Peyer's patch (tissue), 4 donors: ENCODE data around the gene PELI3. TPM values are rescaled to one million over a fixed set of nuclear protein-coding genes. Genes with fewer than 3 reads are reported as not detected.
"Not testable (repeated sequence)": the region's sequence is repeated elsewhere in the genome, so short reads cannot be mapped to it uniquely, and the experiment has no call there.

Experiments
- DNase-seq, 3 donors: peaks; one replicate each; pipeline ENCODE4 v3.0.0-alpha.2; 2017 to 2019
- H3K27ac ChIP-seq, 4 donors: fragments of 200-600 bp; sonication (generic); one replicate each; pipeline ENCODE4 v1.5.1; 2016 to 2019
- H3K27me3 ChIP-seq, 2 donors: fragments of 200-600 bp; sonication (generic); one replicate each; pipeline ENCODE4 v1.5.1; 2019
- H3K36me3 ChIP-seq, 3 donors: fragments of 200-600 bp; sonication (generic); one replicate each; pipeline ENCODE4 v1.5.1; 2016 to 2019
- H3K4me1 ChIP-seq, 4 donors: fragments of 200-600 bp; sonication (generic); one replicate each; pipeline ENCODE4 v1.5.1; 2016 to 2019
- H3K4me3 ChIP-seq, 4 donors: fragments of 200-600 bp; sonication (generic); 1 replicate in 3 of 4; 2 replicates in 1 of 4; pipeline ENCODE4 v1.5.1; 2016 to 2019; ENCODE audit warnings: mild to moderate bottlenecking in 1 of 4
- H3K9me3 ChIP-seq, 4 donors: fragments of 200-600 bp; sonication (generic); one replicate each; pipeline ENCODE4 v1.5.1; 2016 to 2019; ENCODE audit warnings: mild to moderate bottlenecking in 1 of 4
- CTCF ChIP-seq, 6 experiments: fragments of 450-650 bp in 4 of 6; fragments of 200-600 bp in 2 of 6; sonication (generic) in 1 of 6; IDR thresholded peaks; one replicate each; pipeline ENCODE4 v1.5.1; 2017 to 2019; ENCODE audit warnings: antibody characterized with exemption in 6 of 6, mild to moderate bottlenecking in 3 of 6, moderate library complexity in 1 of 6
- POLR2A ChIP-seq, 2 donors: fragments of 450-650 bp; IDR thresholded peaks; one replicate each; pipeline ENCODE4 v1.5.1; 2017; ENCODE audit warnings: antibody characterized with exemption in 2 of 2, mild to moderate bottlenecking in 2 of 2, moderate library complexity in 2 of 2
- total RNA-seq, 4 donors: library from RNA; depleted of rRNA; stranded (reverse); fragments of >200 nt; gene quantifications; one replicate each; pipeline ENCODE4 v1.1.0, GENCODE V29; 2016

The PELI3 gene
- total RNA-seq, 4 donors from 2014 or later = 5.6 to 11.6 (median 10.0) TPM

GRCh38 chr11:66432597-66432996 lies 34.1 kb upstream of the PELI3 start:
- H3K9me3 ChIP-seq = no peaks in the 10 kb centered on the region
- H3K36me3 ChIP-seq = peaks cover 0 to 26% (median 0%) of the 10 kb centered on the region in 3 donors
- no peak overlapping the region for H3K4me3 ChIP-seq
- no peak for TF ChIP-seq CTCF (IDR thresholded peaks at IDR 0.05)
- no peak for TF ChIP-seq POLR2A (IDR thresholded peaks at IDR 0.05)
- no peak for DNase-seq
- H3K27ac ChIP-seq = no peak overlapping the region
- H3K27me3 ChIP-seq = no peaks in the 10 kb centered on the region
- peaks cover 0 to 5% (median 0%) of the 10 kb centered on the region in 4 donors for H3K4me1 ChIP-seq

- peak overlapping the region; percentile 81 to 88 (median 85) for H3K27ac ChIP-seq
- no peak for DNase-seq
- H3K36me3 ChIP-seq = peaks cover 0 to 20% (median 0%) of the 10 kb centered on the region in 3 donors
- peaks cover 0 to 12% (median 0%) of the 10 kb centered on the region in 4 donors for H3K4me1 ChIP-seq
- peak overlapping the region; percentile 70 to 99 (median 72) for H3K4me3 ChIP-seq
- TF ChIP-seq CTCF (IDR thresholded peaks at IDR 0.05) = no peak
- no peak for TF ChIP-seq POLR2A (IDR thresholded peaks at IDR 0.05)
- no peaks in the 10 kb centered on the region for H3K27me3 ChIP-seq
- H3K9me3 ChIP-seq = peaks cover 0 to under 1% (median 0%) of the 10 kb centered on the region in 4 donors
These were observed 28.7 kb upstream of the PELI3 start for GRCh38 chr11:66437979-66438503.

GRCh38 chr11:66438504-66439466 lies 27.9 kb upstream of the PELI3 start, which contains the start of gene MRPL11:
TSS of gene MRPL11 (minus strand) at chr11:66438848. CDS start at chr11:66438754, 94 bp downstream.
- Histone ChIP-seq H3K27me3 (no peaks in the 10 kb centered on the region), H3K9me3 (peaks cover 0 to 6% (median 2%) of the 10 kb centered on the region in 4 donors), H3K36me3 (peaks cover 0 to 19% (median 0%) of the 10 kb centered on the region in 3 donors), H3K27ac (peak within 1 kb of the TSS; percentile 81 to 88 (median 85)), H3K4me1 (peaks cover 0 to 12% (median 0%) of the 10 kb centered on the region in 4 donors), H3K4me3 (peak within 1 kb of the TSS; percentile 70 to 99 (median 72))
- peak; percentile 91 to 96 (median 93) for DNase-seq
- peak; percentile 36 to 67 (median 58) for TF ChIP-seq CTCF (IDR thresholded peaks at IDR 0.05)
- TF ChIP-seq POLR2A (IDR thresholded peaks at IDR 0.05) = no peak

DNA sequence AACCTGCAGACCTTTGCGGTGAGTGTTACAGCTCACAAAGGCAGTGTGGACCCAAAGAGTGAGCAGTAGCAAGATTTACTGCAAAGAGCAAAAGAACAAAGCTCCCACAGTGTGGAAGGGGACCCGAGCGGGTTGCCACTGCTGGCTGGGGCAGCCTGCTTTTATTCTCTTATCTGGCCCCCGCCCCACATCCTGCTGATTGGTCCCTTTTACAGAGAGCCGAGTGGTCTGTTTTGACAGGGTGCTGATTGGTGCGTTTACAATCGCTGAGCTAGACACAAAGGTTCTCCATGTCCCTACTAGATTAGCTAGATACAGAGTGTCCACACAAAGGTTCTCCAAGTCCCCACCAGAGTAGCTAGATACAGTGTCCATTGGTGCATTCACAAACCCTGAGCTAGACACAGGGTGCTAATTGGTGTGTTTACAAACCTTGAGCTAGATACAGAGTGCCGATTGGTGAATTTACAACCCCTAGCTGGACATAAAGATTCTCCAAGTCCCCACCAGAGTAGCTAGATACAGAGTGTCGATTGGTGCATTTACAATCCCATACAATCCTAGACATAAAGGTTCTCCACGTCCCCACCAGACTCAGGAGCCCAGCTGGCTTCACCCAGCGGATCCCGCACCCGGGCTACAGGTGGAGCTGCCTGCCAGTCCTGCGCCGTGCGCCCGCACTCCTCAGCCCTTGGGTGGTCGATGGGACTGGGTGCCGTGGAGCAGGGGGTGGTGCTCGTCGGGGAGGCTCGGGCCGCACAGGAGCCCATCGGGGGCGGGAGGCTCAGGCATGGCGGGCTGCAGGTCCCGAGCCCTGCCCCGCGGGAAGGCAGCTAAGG lies 26.4 kb upstream of the PELI3 start:
- Histone ChIP-seq H3K4me1 (peaks cover 0 to 12% (median 0%) of the 10 kb centered on the region in 4 donors), H3K36me3 (peaks cover 0 to 13% (median 0%) of the 10 kb centered on the region in 3 donors)
- DNase-seq, H3K4me3 ChIP-seq, H3K27me3 ChIP-seq, H3K27ac ChIP-seq, H3K9me3 ChIP-seq: not testable (repeated sequence)

- H3K4me3 ChIP-seq, H3K27ac ChIP-seq, H3K9me3 ChIP-seq, H3K36me3 ChIP-seq, H3K27me3 ChIP-seq, DNase-seq: not testable (repeated sequence)
- H3K4me1 ChIP-seq = peaks cover 0 to 12% (median 0%) of the 10 kb centered on the region in 4 donors
These were observed 25.8 kb upstream of the PELI3 start for GRCh38 chr11:66440940-66441282.

GRCh38 chr11:66443602-66444001 lies 23.1 kb upstream of the PELI3 start:
- H3K27me3 ChIP-seq = no peaks in the 10 kb centered on the region
- H3K9me3 ChIP-seq = peaks cover 0 to 6% (median 2%) of the 10 kb centered on the region in 4 donors
- TF ChIP-seq CTCF (IDR thresholded peaks at IDR 0.05) (no peak), POLR2A (IDR thresholded peaks at IDR 0.05) (no peak)

More at GRCh38 chr11:66443602-66444001, 23.1 kb upstream of the PELI3 start:
- no peak for DNase-seq
- Histone ChIP-seq H3K4me1 (no peaks in the 10 kb centered on the region), H3K27ac (no peak overlapping the region), H3K36me3 (no peaks in the 10 kb centered on the region), H3K4me3 (no peak overlapping the region)
